H1 (cell line): ENCODE results near the gene STARD4.

Experiments used
- CTCF ChIP-seq, 3 experiments: IDR thresholded peaks; 1 replicate in 2 of 3; 2 replicates in 1 of 3; pipeline versions ENCODE4 v1.5.1 to v1.6.1; 2011; ENCODE audit warnings: low read length in 3 of 3, mild to moderate bottlenecking in 3 of 3, inconsistent platforms in 2 of 3, low read depth in 1 of 3, moderate library complexity in 1 of 3; ENCODE audit not compliant: insufficient read depth in 1 of 3; ENCODE audit errors: control extremely low read depth in 1 of 3
- EGR1 ChIP-seq: IDR thresholded peaks from 2 replicates; pipeline ENCODE4 v1.6.1; 2011; ENCODE audit warnings: low read depth, low read length, borderline replicate concordance
- EZH2 ChIP-seq: fragments of 200-600 bp; sonication (generic); IDR thresholded peaks from 2 replicates; pipeline ENCODE4 v1.7.1; 2012; ENCODE audit warnings: low read depth, mild to moderate bottlenecking, moderate library complexity, low read length, inconsistent platforms; ENCODE audit not compliant: severe bottlenecking
- PHF8 ChIP-seq: fragments of 200-600 bp; sonication (generic); conservative IDR thresholded peaks from 2 replicates; pipeline ENCODE4 v1.7.1; 2012; ENCODE audit warnings: low read depth, mild to moderate bottlenecking, inconsistent platforms, low read length, moderate library complexity
- POLR2A ChIP-seq, 2 experiments: IDR thresholded peaks; 1 replicate in 1 of 2; 2 replicates in 1 of 2; pipeline ENCODE4 v1.6.1; 2011; ENCODE audit warnings: low read depth in 2 of 2, low read length in 2 of 2, mild to moderate bottlenecking in 2 of 2; ENCODE audit errors: control extremely low read depth in 1 of 2
- RAD21 ChIP-seq, 2 experiments: IDR thresholded peaks in 1 of 2; conservative IDR thresholded peaks in 1 of 2; 2 replicates each; pipeline ENCODE4 v1.6.1; 2011; ENCODE audit warnings: low read depth in 2 of 2, low read length in 2 of 2, improper control_type of control experiment in 1 of 2, inconsistent platforms in 1 of 2, mild to moderate bottlenecking in 1 of 2, moderate library complexity in 1 of 2
- RXRA ChIP-seq: IDR thresholded peaks from 2 replicates; pipeline ENCODE4 v1.6.1; 2011; ENCODE audit warnings: low read depth, mild to moderate bottlenecking, low read length, moderate library complexity; ENCODE audit not compliant: insufficient read depth
- SIN3A ChIP-seq, 2 experiments: IDR thresholded peaks in 1 of 2; conservative IDR thresholded peaks in 1 of 2; 2 replicates each; pipeline ENCODE4 v1.6.1; 2011 to 2012; ENCODE audit warnings: low read length in 2 of 2, improper control_type of control experiment in 1 of 2, low read depth in 1 of 2, mild to moderate bottlenecking in 1 of 2
- SIX5 ChIP-seq: IDR thresholded peaks from 2 replicates; pipeline ENCODE4 v1.6.1; 2011; ENCODE audit warnings: mild to moderate bottlenecking, low read depth, low read length
- SUZ12 ChIP-seq: fragments of 200-600 bp; sonication (generic); IDR thresholded peaks from 2 replicates; pipeline ENCODE4 v1.6.1; 2012; ENCODE audit warnings: mild to moderate bottlenecking, inconsistent platforms, low read length, moderate library complexity, mixed read lengths
- TAF1 ChIP-seq: IDR thresholded peaks from 2 replicates; pipeline ENCODE4 v1.6.1; 2011; ENCODE audit warnings: mild to moderate bottlenecking, low read depth, low read length
- TCF12 ChIP-seq: IDR thresholded peaks from 2 replicates; pipeline ENCODE4 v1.6.1; 2011; ENCODE audit warnings: low read depth, mild to moderate bottlenecking, low read length
- ZNF274 ChIP-seq: IDR thresholded peaks from 2 replicates; pipeline ENCODE4 v1.7.0; 2012; ENCODE audit warnings: low read length, borderline replicate concordance; ENCODE audit errors: extremely low read depth

DNA sequence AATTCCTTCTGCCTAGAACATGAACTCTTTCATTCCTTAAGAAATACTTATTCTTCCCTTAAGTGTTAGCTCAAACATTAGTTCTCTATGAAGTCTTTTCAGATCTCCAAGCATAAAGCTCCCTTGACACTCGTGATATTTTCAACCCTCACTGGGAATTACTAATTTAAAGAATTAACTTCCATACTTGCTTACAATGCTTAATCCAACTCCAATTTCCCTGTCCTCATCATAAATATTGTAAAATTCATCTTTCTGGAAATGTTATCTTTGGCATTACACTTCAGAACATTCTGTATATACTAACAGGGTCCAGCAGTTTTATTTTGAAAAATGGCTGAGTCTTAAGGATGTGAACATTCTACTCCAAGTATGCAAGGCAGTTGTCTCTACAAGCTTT is 7.2 kb downstream of the STARD4 start:
- TF ChIP-seq CTCF (IDR thresholded peaks at IDR 0.05; ENCODE audit: control extremely low read depth in 1 of 3, insufficient read depth in 1 of 3, low read depth in 1 of 3, low read length in 3 of 3) (no peak), POLR2A (IDR thresholded peaks at IDR 0.05; ENCODE audit: control extremely low read depth in 1 of 2, low read depth in 2 of 2, low read length in 2 of 2) (no peak), RXRA (no peak), RAD21 (IDR thresholded peaks at IDR 0.05 in 1 of 2, conservative IDR thresholded peaks at IDR 0.05 in 1 of 2; ENCODE audit: low read depth in 2 of 2, low read length in 2 of 2) (no peak), SIN3A (conservative IDR thresholded peaks at IDR 0.05 in 1 of 2, IDR thresholded peaks at IDR 0.05 in 1 of 2; ENCODE audit: low read depth in 1 of 2, low read length in 2 of 2) (no peak), SIX5 (no peak), EGR1 (no peak), TCF12 (no peak), PHF8 (no peak), TAF1 (no peak), SUZ12 (no peak), EZH2 (no peak), ZNF274 (no peak)
